ENCODE measurements around the gene RAPGEF5.

RAPGEF5 gene

GRCh38 chr7:22187691-22188348 is 169.1 kb downstream of the RAPGEF5 start:
- no peak for DNase-seq (ENCODE audit: low spot score)

DNA sequence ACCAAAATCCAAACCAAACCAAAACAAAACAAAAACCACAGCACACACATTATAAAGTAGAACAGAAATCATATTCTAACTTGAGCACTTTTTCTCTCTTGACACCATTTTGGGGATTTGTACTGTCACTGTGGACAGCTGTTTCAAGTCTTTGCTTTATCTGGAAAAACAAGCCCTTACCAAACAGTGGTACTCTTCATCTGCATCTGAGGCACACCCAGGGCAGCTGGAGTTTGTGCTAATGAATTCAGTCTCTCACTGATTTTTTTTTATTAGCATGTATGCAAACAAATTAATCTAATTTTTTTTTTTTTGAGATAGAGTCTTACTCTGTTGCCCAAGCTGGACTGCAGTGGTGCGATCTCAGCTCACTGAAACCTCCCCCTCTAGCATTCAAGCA is 171.4 kb downstream of the RAPGEF5 start:
- no peak for DNase-seq (ENCODE audit: low spot score)

GRCh38 chr7:22184549-22185199 is 172.3 kb downstream of the RAPGEF5 start:
- DNase-seq (ENCODE audit: low spot score) = no peak

GRCh38 chr7:22183522-22184280 is 173.3 kb downstream of the RAPGEF5 start:
- no peak for DNase-seq (ENCODE audit: low spot score)

DNA sequence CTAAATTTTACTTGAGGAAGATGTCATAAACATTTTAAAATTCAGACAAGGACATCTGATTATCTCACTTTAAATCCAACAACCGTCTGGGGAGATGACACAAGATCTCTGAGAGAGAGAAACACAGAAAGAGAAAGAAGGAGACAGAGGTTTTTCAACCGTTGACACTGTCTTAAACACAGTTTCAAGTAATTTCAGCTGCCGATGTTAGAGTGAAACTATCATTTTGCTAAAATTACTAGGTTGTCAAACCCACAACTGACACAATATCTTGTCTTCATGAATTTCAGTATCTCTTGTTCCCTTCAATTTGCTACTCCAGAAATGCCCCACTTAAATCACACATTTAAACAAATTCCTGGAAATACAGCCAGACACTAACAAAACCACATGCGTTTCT is 174.8 kb downstream of the RAPGEF5 start:
- DNase-seq (ENCODE audit: low spot score) = no peak

DNA sequence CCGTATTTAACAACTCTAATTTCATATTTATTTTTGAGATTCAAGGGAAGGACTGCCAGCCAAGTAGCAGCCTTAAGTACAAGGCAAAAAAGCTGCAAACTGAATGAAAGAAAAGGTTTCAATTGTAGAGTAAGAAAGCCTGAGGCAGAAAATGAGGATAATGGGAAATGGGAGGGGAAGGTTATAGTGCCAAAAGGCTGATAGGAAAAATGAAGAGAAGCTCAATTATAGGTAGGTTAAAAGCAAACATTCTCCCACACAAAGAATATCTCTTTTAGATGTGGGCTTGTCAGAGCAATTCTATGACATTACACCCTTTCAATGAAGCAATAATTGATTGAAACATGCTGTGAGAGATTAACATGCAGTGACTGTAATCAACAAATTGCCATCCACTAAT is 175.3 kb downstream of the RAPGEF5 start:
- no peak for DNase-seq (ENCODE audit: low spot score)

DNA sequence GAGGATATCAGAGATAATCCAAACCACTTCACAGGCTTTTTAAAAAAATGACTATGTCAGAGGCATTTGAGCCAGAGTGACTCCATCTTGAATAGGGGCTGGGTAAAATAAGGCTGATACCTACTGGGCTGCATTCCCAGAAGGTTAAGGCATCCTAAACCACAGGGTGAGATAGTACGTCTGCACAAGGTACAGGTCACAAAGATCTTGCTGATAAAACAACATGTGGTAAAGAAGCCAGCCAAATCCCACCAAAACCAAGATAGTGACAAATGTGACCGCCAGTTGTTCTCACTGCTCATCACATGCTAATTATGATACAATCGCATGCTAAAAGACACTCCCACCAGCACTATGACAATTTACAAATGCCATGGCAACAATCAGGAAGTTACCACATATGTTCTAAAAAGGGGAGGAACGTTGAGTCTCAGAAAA is 177.5 kb downstream of the RAPGEF5 start:
- DNase-seq (ENCODE audit: low spot score) = no peak

GRCh38 chr7:22178735-22179134 is 178.2 kb downstream of the RAPGEF5 start:
- no peak for DNase-seq (ENCODE audit: low spot score)

GRCh38 chr7:22176791-22177412 is 180.1 kb downstream of the RAPGEF5 start:
- DNase-seq (ENCODE audit: low spot score) = no peak

- no peak for DNase-seq (ENCODE audit: low spot score)
Observed at GRCh38 chr7:22174574-22174953, 182.4 kb downstream of the RAPGEF5 start.

GRCh38 chr7:22173685-22174573 is 183.0 kb downstream of the RAPGEF5 start:
- no peak for DNase-seq (ENCODE audit: low spot score)

- DNase-seq (ENCODE audit: low spot score) = no peak
Observed at GRCh38 chr7:22168129-22168634, 188.8 kb downstream of the RAPGEF5 start.

- DNase-seq (ENCODE audit: low spot score) = no peak
Observed at GRCh38 chr7:22167482-22167881, 189.5 kb downstream of the RAPGEF5 start.

- no peak for DNase-seq (ENCODE audit: low spot score)
Observed at GRCh38 chr7:22166928-22167327, 190.0 kb downstream of the RAPGEF5 start.

DNA sequence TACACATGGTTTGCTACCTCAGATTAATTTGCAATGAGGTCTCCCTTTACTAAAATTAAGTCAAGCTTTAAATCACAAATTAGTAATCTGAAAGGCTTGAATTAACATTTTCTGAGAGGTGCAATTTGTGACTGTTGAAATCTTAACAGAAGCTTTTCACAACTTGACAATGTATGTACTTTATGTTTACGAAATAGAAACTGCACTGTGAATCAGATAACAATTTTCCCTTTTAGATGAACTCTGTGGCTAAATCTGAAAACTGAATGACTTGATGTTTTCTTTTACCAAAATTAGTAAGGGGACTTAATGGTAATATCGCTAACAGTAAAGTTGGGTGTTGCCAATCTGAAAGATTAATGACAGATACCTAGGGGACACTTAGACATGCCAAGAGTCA is 197.6 kb downstream of the RAPGEF5 start:
- DNase-seq (ENCODE audit: low spot score) = no peak

DNA sequence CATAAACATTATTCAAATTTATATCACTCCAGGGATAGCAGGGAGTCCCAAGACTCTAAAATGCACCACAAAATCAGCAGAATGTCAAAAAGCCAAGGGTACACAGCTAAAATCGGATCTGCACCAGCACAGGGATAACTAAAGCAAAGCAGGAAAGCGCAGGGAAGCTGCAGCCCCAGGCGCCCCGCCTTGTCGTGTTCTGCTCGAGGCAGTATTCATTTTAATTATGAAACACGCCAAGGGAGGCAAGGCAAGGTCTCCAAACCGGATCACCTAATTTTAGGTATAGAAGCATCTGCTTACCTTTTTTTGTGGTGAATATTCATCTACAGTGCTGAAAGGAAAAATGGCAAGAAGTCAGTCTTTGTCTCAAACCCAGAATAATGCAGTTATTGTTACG is 199.4 kb downstream of the RAPGEF5 start:
- no peak for DNase-seq (ENCODE audit: low spot score)

DNA sequence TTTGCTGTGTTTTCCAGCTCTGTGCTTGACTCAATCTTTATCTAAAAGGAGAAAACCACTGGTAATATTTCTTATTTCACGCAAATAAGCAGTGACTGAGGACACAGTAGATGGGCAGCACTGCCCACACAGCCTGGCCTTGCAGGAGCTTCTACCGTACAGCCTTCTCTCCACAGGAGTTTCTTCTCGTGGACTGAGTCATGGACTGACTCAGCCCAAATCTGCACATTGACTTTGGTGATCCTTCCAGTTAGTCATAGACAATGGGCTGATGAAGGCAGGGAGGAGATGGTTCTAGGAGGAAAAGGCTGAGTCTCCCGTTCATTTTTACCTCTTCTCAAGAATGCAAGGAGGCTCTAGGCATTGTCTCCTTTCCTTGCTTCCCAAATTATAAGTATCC is 200.7 kb downstream of the RAPGEF5 start:
- no peak for DNase-seq (ENCODE audit: low spot score)

GRCh38 chr7:22154143-22154529 is 202.8 kb downstream of the RAPGEF5 start:
- DNase-seq (ENCODE audit: low spot score) = no peak

DNA sequence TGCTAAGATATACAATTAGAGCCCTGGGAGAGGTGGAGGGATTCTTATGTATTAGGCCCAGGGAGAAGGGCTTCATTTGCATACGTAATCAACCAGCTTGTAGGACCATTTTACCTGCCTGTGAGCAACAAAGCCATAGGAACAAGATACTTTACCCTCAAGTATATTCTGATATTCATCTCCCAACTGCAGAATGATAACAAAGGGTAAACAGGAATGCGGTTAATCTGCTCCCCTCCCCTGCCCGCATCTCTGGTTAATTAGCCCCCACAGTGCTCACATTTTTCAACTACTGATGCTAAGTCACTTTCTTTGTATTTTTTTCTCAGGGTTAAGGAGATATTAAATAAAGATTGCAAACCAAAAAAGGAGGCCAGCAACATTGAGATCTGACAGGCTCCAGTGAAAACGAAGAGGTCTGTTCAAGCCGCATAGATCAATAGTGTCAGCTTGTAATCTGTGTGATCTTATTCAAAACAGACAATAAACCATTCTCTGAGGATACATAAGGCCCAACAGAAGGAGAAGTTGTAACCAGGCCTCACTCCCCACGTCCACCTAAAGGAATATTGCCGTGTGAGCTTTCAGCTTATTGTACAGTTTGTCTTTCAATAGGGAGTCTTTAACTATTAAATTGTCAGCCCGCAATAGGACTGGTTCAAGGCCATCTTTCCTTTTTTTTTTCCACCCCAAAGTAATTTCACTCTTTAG is 203.4 kb downstream of the RAPGEF5 start:
- no peak for DNase-seq (ENCODE audit: low spot score)

DNA sequence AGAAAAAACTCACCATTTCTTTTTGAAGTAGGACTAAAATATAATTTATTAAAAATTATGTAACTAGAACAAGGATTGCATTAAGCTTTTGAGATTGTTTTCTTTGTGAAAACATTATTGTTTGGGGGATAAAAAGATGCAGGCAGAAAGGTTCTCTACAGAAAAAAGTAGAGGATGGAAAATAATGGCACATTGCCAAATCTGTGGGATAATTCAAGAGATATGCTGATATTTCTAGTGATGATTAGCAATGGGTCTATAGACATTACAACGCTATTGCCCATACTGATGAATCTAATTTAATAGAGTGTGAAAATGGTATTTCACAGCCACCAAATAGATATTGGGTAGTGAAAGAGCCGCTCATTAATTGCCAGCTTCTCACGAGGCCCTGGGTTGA is 204.3 kb downstream of the RAPGEF5 start:
- DNase-seq (ENCODE audit: low spot score) = no peak

DNA sequence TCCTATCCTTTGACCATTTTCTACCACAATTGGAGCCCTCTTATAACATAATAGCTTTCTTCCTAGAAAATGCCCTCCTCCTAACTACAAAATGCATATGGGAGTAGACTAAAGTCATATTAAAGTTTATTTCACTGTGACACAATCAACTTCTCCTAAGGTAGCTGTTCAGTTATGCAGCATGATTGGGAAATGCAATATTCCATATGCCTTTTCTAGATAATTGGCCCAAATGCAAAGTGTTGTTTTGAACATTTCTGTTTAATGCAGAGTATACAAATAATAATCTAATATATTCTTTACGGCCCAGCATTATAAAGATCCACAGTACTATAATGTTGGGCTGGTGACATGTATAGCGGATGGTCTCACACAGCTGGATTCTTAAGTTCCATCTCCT is 205.1 kb downstream of the RAPGEF5 start:
- no peak for DNase-seq (ENCODE audit: low spot score)
